NK-92 treated with Interleukin-12 subunit alpha and Interleukin-12 subunit beta, amount 100 ng/mL, for 24 hours (cell line): ENCODE data around the gene KIF5C.
"Not testable (repeated sequence)": the region's sequence is repeated elsewhere in the genome, so short reads cannot be mapped to it uniquely, and the experiment has no call there.

Experiments
- DNase-seq: peaks from one replicate; lab custom pipeline; 2025; lab: John Stamatoyannopoulos, UW

Gene KIF5C

DNA sequence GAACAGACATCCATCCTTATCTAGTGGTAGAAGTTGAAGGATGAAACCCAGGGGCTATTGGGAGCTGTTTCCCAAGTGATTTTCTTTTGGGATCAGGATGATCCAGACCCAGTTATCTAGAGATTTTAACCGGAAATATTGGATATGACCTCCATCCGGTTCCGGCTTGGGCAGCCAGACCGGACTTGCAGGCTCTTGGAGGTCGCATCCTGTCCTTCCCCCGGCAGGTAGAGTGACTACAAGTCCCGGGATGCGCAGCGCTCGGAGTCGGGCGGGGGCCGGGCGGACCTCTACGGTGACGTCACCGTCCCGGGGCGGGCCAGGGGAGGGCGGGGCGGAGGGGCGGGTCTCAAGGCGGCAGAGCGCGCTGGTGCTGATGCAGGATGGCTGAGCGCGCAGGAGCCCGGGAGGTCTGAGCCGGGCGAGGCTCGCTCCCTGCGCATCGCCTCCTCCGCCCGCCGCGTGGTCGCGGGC lies at the start of gene KIF5C:
Gene KIF5C, plus strand, starts transcription at position 360 of the 474 bp plus-strand sequence. CDS start 391 bp downstream, outside the sequence.
- no peak for DNase-seq

DNA sequence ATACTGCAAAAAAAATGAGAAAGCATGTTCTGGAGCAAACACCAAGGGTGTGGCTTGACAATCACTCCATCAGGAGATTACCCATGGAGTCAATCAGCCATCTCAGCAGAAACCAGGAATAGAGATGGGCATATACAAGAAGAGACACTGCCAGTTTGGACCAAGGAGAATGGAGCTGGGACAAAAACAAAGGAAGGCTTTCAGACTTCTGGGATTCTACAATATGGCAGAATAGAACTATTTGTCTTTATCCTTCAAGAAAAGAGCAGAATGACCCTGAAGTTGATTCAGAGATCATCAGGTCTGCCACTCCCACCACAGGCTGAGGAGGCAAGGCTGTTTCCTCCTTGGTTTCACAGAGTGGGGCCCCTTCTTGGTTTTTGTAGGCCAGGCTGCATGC lies 48.2 kb upstream of the KIF5C start:
- no peak for DNase-seq

DNA sequence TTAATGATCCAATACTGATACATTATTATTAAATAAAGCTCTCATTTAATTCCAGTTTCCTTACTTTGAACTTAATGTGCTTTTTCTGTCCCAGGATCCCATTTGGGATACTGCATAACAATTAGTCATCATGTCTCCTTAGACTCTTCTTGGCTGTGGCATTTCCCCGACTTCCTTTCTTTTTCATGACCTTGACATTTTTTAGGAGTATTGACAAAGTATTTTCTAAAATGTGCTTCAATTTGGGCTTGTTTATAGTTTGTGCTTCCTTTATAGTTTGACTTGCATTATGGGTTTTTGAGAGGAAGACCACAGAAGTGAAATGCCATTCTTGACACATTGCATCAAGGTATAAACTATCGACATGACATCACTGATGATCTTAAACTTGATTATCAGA lies 46.1 kb upstream of the KIF5C start:
- DNase-seq: no peak

DNA sequence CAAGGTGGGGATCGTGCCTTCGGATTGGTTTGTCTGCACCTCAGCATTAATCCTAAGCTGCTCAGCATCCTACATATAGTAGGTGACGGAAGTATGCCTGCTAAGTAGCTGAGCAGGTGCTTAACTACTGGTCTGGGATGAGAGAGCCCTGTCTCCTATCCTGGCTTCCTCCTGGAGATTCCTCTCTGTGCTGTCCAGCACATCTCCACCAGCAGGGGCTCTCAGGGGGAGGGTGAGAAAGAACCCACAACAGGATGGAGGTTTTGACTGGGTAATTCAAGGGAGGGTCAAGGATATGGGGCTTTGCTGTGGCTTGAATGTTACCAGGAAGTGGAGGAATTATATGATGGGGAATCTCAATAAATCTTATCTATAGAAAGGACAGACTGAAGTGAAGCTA lies 45.4 kb upstream of the KIF5C start:
- no peak for DNase-seq

DNA sequence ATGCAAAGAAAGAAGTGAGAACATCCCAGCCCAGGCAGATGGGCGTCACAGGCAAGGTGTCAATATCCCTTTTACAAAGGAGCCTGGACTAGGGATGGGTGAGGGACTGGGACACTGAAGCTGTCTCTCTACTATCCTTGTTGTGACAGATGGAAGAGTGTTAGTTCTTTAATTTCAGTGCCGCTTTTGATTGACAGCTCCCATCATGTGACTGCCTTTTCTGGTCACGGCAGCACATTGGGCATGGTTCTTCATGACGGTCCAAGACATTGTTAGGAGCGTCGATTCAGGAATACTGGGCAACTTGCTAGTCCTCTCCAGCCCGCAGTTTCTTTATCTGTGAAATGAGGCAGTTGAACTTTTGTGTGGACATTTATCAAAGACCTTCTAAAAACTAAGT lies 42.4 kb upstream of the KIF5C start:
- no peak for DNase-seq

DNA sequence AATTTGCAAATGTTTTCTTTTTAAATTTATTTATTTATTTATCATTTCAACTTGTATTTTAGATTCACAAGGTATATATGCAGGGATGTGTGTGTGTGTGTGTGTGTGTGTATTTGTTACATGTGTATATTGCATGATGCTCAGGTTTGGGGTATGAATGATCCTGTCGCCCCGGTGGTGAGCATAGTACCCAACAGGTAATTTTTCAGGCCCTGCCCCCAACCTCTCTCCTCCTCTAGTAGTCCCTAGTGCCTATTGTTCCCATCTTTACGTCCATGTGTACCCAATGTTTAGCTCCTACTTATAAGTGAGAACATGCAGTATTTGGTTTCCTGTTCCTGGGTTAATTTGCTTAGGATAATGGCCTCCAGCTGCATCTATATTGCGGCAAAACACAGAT lies 33.0 kb upstream of the KIF5C start:
- DNase-seq: no peak

DNA sequence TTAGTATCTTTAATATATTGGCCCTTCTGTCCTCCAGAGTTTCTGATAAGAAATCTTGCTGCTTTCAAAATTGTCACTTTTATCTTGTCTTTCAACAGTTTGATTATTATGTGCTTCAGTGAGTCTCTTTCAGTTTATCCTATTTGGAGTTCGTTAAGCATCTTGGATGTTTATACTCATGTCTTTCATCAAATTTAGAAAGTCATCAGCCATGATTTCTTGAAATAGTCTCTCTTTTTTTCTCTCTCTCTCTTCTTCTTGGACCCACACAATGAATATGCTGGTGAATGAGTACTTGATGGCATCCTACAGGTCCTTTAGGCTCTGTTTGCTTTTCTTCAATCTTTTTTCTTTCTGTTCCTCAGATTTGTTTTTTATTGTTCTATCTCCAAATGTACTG lies 26.9 kb upstream of the KIF5C start:
- no peak for DNase-seq

DNA sequence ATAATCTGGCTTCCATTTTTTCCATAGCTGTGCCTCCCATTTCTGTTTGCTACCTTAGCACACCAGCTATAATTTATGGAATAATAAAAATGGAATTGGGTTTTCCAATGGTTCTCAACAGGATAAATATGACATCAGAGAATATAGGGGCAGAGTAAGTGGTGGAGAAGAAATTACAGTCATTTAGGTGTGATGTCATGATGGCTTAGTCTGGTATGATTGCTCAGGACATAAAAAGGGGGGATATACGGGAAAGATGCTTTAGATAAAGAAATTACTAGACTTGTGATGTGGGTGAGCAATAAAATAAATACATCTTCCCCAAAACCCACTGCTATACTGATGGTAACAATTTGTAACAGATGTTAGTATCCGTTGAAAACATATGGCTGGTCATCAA lies 21.6 kb upstream of the KIF5C start:
- DNase-seq: no peak

DNA sequence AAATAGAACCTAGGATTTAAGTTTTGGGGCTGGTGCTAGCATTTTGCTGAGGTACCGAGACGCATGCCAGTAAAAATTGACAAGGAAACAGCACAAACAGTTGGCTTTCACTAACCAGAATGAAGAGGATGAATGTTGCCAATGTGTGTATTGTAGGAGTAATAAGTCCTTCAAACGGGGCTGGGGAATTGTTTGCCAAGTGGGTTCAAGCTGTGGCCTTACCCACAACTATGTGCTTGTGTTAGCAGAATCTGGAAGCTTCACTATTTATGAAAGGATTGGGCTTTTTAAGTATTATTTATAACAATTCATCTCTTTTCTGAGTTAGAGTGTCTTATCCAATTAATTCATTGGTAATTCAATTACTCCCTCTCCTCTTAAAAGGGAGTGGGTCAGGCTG lies 15.0 kb upstream of the KIF5C start:
- no peak for DNase-seq

DNA sequence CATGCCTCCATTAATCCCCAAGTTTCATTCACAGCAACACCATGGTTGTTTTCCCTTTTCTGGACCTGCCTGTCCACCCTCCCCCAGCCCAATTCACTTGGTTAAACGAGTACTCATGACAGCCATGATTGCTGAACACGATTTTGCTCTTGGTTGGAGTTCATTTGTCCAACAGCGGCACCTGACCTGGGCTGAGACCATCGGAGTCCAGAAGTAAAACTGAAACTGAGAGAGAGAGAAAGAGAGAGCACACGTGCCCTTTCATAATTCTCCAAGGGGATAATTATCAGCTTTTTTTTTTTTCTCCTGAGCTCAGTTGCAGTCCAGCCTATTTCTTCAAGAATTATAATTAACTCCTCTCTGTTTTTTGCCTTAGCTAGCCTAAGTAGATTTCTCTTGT lies 13.7 kb upstream of the KIF5C start:
- no peak for DNase-seq

DNA sequence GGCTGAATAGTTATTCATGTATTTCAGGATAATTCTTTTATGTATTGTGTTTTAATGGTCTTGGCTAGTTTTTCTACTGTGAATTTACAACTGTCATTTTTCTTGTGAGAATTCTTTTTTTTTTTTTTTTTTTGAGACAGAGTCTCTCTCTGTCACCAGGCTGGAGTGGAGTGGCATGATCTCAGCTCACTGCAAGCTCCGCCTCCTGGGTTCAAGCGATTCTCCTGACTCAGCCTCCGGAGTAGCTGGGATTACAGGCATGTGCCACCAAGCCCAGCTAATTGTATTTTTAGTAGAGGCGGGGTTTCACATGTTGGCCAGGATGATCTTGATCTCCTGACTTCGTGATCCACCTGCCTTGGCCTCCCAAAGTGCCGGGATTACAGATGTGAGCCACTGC lies 12.5 kb upstream of the KIF5C start:
- not testable (repeated sequence) for DNase-seq

DNA sequence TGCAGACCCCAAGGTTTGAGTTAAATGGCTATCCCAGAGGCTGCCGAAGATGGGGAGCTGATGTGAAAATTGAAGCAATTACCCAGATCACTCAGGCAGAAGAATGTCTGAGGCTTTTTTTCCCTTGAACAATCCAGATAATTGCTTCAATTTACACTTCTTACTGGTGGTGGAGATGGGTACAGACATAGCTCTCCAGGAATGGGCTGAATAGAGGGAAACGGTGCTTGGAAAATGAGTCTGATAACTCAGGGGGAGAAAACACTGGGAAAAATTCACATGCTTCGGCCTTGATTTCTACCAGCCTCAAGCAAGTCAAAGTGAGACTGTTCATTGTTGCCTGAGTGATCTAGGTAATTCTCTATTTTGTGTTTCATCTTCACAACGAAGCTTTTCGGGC lies 9.5 kb upstream of the KIF5C start:
- DNase-seq: no peak

DNA sequence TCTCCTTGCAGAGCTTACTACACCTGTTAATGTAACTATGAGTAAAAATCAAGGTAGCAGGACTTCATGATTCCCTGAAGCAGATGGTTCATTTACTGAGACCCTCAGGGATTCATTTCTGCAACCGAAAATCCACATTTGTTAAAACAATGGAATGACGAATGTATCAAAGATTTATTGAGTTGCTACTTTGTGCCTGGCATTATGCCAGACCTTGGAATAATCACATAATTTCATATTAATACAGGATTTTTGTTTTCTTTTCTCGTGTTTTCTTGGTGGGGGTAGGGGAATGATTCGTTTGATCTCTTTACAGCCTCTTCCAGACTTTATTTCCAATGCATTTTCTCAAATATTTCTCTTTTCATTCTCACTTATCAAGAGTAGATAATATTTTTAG lies 8.9 kb upstream of the KIF5C start:
- no peak for DNase-seq

DNA sequence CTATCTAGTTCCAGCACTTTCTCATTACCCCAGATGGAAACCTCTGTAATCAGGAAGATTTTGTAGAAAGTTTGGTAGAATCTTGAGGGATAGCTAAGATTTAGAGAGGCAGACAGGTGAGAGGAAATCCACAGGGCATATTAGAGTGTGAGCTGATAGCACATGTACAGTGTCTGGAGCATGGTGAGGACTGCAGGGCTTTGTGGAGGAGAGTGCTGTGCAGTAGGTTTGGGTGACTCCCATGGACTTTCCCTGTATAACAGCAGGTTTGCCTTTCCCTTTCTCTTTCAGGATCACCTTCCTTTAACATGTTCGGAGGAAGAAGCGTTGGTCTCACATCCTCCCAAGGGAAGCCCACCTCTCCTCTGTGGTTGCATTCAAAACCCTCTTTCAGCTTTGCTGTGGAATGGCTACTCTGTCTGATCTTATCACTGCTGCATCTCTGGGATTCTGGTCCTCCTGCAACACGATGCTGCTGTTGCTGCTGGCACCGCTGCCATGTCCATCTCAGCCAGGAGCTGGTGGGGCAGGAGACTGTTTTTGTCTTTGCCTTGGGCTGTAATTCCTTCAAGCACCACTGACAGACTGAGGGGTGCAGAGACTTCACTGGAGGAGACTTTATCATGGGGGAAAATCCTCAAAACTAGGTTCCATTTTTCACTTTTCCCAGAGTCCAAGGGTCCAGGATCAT lies 7.8 kb upstream of the KIF5C start:
- DNase-seq: no peak

DNA sequence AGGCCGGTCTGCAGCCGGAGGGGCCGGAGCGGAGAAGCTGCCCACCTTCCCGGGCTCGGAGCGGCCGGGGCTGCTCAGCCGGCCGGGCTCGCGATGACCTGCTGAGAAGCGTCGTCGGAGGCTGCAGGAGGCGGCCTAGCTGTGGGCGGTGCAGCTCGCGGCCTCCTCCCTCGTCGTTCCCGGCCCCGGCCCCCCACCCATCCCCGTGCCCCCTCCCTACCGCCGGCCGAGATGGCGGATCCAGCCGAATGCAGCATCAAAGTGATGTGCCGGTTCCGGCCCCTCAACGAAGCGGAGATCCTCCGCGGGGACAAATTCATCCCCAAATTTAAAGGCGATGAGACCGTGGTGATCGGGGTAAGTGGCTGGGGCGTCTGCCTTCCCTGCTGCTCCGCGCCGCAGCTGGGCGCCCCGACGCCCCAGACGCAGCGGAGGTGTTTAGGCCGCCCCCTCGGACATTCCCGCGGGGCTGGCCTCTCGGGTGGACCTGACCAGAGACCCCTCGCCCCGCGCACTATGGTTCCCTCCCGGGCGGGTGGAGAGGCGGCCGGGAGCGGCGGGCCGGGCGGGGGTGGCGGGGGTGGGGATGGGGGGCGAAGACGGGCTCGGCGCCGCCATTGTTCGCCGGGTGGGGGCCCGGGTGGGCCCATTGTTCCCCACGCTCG lies 492 bp downstream of the KIF5C start:
- no peak for DNase-seq

DNA sequence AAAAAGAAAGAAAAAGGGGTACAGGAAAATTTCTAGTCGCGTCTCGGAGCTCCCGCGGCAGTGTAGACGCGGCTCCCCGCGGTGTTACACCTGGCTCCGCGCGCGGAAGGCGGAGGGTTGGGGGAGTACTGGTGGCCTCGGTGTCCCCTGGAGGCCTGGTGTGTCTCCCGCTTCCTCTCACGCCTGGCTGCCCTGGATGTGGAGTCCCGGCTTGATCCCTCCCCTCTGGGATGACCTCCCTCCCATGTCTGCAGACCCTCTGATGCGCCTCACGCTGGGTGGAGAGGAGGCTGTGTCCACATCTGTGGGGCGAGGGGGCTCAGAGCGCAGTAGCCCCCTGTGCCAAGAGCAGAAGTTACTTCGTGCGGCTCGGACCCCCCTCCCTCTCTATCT lies 1.2 kb downstream of the KIF5C start:
- no peak for DNase-seq

DNA sequence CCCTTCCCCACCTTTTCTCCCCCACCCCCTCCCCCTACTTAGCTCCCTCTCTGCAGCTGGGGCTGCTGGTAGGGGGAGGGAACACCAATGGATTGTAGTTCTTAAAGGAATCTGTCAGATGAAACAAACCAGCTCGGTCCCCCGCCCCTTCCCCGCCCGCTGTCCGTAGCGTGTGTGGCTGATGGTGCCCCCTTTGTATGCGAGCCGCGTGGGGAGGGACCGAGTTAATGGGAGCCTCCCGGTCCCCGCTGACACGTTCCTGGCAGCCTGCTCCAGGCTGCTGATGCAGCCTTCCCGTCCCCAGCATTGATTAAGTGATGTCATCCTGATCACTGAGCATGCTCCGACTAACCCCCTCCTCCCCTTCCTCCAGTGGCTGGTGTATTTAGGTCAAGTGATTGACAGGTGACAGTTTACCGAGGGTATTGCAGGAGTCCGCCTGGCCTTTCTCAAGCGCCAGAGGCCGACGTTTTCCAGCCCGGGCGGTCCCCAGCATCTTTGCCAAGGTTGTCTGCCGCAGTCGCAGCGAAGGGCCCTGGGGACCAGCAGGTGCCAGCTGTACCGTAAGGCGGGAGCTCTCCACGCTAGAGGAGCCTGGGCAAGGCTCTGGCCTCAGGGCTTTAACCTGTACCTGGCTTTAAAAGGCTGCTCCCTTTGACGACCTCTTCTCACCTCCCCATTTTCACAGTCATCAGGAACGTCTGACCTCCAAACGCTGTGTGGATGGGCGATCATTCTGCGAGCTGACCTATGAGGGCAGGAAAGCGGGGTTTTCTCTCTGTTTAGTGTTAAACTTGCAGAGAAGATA lies 1.8 kb downstream of the KIF5C start:
- DNase-seq: no peak

DNA sequence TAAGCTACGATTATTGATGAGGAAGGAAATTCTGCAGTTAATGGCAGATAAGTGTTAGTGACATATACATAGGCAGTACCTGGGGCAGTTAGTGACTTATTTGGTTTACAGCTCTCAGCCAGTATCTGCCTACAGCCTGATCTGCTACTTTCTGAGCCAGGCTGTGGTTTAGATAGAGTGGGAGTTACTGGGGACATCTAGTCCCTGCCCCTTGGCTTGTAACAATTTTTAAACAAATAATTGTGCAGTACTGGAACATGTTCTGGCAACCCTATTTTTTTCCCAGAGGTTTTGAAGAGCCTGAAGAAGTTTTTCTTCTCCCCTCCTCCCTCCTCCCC lies 2.3 kb downstream of the KIF5C start:
- no peak for DNase-seq

DNA sequence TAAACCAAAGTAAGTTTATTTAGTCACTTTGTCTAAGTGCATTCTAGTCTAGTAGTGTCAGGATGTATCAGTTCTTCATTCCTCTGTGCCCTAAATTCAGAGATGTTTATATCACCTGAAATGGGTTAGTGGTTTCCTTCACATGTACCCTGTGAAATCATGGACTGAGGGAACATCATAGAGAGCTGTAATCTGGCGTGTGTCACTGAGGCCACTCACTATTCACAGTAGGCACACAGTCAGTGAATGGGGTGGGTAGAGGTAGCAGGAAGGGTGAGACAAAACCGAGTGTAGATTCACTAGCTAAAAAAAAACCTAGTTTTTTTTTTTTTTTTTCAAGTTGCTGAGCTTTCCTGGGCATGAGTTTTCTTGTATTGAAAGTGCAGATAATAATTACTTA lies 5.6 kb downstream of the KIF5C start:
- DNase-seq: no peak

DNA sequence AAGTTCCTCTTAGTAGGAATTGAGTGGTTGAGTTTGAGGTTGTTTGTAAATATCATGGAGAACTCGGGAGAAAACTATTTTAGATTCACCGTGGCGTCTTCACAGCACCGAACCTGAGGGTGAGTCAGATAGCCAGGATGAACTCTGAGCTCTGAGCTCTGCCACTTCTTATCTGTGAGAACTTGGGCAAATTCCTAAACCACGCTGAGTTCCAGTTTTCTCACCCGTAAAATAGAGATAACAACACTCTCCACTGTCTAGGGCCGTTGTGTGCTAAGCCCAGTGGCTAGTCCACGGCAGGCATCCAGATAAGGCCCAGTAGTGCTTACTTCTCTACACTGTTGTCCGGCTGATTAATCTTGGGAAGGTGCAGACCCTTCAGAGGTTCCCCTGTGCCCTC lies 7.0 kb downstream of the KIF5C start:
- DNase-seq: no peak

DNA sequence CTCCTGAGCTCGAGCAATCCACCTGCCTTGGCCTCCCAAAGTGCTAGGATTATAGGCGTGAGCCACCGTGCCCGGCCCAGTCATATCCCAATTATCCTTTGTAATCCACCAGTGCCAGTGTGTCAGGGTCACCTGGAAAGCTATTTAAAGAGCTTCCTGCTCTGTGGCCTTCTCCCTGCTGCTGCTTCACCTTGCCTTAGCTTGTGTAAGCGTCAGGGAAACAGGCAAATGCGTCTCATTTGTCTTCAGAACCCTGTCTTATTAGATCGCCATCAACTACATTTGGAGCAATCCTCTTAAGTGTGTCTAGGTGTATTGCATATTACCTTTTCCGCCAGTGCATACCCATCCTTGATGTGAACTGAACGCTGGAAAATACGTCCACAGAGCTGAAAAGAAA lies 10.2 kb downstream of the KIF5C start:
- DNase-seq: no peak

DNA sequence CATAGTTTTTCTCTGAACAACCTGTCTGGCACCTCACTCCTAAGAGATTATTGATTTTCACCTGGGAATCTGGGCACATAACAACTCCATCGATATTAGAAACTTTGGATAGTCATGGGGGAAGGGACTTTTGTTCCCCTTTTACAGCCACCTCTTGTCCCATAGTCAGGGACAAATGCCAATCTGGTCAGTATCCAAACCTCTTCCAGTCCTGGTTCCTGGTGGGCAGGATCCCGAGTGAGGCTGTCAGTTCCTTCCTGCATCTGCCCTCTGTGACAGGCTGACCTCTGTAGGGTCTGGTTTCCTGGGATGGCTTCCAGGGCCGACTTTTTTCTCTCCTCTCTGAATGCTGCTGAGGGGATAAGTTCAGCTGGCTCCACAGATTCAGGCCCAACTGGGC lies 11.0 kb downstream of the KIF5C start:
- no peak for DNase-seq

DNA sequence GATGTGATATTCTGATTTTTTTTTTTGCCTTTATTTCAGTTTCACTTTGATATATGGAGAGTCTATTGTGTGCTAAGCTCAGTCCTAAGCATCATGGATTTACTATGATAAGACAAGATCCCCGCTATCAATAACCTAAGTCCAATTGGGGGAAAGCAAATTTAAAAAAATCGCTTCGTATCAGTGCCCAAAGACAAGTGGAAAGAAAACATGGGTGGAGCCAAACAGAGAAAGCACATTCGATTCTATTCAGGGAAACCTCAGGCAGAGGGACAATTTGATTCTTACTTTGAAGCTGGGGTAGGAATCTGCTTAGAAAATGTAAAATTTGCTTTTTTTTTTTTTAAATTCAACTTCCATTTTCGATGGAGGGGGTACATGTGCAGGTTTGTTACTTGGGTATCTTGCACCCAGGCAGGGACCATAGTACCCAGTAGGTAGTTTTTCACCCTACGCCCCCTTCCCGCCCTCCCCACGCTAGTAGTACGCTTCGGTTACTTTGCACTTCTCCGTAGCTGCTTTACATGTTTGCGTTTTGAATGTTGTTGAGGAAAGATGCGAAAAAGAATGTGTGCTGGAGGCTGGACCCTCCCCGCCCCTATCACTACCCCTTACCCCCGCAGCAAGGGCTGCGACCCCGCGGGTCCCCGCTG lies 12.4 kb downstream of the KIF5C start:
- no peak for DNase-seq
